Bronchial epithelial cell (primary cell): Measurements from ENCODE around the gene ZXDC. TPM values are rescaled to one million over a fixed set of nuclear protein-coding genes. Genes with fewer than 3 reads are reported as not detected.

Experiments
- DNase-seq: peaks from one replicate; pipeline ENCODE4 v3.0.0-alpha.2; 2010; ENCODE audit warnings: low read depth
- FAIRE-seq: peaks from 2 replicates; lab custom pipeline; 2011; peaks lifted over from hg19 to GRCh38; lab: Jason Lieb, UNC
- H3K27me3 ChIP-seq: 2 replicates; pipeline ENCODE4 v1.5.1; 2011; ENCODE audit warnings: low read length; ENCODE audit not compliant: control insufficient read depth, insufficient read depth
- H3K36me3 ChIP-seq: 2 replicates; pipeline ENCODE4 v1.5.1; 2011; ENCODE audit warnings: low read length; ENCODE audit not compliant: control insufficient read depth, insufficient read depth
- H3K4me3 ChIP-seq: 2 replicates; pipeline ENCODE4 v1.5.1; 2011; ENCODE audit warnings: mild to moderate bottlenecking, low read depth, low read length, control low read depth
- total RNA-seq: library from RNA; depleted of rRNA; stranded (reverse); fragments of >200 nt; gene quantifications from 2 replicates; pipeline ENCODE4 v1.2.1, GENCODE V29; 2014
- TF ChIP-seq, protein P1 (sequence below): IDR thresholded peaks from 2 replicates; pipeline ENCODE4 v1.5.1; 2011; ENCODE audit warnings: mild to moderate bottlenecking, moderate library complexity, low read length, control low read depth, inconsistent platforms; ENCODE audit not compliant: insufficient read depth, severe bottlenecking

Gene ZXDC
- total RNA-seq, 1 donor from 2014 or later: 21.9 TPM

DNA sequence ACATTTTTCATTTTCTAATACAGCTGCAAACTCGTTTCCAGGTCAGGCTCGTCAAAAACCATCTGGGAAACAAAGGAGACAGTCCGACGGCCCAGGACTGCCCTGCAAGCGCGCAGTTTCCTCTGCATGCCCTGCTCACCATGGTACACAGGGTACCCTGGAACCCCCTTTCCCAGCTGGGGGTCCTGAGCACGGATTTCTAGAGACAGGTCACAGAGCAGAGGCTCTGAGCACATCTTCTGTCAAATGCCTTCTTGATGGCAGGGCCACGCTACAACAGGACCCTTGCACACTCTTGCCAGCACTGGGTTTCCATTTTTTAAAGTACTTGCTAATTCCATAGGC, 8.1 kb downstream of the ZXDC start:
- Histone ChIP-seq H3K4me3 (no peak overlapping the region), H3K27me3 (no peaks in the 10 kb centered on the region), H3K36me3 (peaks cover 47% of the 10 kb centered on the region)
- TF ChIP-seq, protein P1, sequence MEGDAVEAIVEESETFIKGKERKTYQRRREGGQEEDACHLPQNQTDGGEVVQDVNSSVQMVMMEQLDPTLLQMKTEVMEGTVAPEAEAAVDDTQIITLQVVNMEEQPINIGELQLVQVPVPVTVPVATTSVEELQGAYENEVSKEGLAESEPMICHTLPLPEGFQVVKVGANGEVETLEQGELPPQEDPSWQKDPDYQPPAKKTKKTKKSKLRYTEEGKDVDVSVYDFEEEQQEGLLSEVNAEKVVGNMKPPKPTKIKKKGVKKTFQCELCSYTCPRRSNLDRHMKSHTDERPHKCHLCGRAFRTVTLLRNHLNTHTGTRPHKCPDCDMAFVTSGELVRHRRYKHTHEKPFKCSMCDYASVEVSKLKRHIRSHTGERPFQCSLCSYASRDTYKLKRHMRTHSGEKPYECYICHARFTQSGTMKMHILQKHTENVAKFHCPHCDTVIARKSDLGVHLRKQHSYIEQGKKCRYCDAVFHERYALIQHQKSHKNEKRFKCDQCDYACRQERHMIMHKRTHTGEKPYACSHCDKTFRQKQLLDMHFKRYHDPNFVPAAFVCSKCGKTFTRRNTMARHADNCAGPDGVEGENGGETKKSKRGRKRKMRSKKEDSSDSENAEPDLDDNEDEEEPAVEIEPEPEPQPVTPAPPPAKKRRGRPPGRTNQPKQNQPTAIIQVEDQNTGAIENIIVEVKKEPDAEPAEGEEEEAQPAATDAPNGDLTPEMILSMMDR: no peak
- no peak for DNase-seq
- no peak for FAIRE-seq

DNA sequence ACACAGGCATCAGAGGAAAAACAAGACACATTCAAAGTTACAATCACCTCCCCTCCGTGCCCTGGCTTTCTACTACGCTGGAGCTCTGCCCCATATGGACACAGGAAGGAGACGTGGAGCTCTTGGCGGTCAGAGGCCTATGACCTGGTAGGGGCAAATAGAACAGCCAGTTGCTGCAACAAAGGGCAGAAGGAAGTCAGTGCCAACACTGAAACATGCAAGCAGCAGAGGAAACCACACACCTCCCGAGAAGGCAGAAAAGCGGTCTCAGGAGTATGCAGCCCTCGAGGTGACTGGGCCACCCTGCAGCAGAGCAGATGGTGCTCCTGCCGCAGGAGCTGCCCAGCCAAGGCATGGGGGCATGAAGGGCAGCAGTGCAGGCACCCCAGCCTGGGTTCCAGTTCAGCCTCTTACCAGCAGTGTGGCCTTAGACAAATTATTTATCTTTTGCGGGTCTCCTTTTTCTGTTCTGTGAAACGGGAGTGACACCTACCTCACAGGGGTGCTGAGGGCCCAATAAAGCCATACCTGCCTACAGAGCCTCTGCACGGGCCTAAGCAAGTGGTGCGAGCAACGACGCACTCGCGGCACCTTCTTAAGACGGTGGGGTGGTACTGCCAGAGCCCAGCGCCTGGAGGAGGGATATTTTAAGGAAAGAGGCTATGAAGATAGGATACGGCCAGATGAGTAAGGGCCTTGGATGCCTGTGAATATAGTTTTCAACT, 8.6 kb downstream of the ZXDC start:
- FAIRE-seq: no peak
- no peak for DNase-seq
- TF ChIP-seq, protein P1: no peak
- Histone ChIP-seq H3K4me3 (no peak overlapping the region), H3K27me3 (no peaks in the 10 kb centered on the region), H3K36me3 (peaks cover 52% of the 10 kb centered on the region)

DNA sequence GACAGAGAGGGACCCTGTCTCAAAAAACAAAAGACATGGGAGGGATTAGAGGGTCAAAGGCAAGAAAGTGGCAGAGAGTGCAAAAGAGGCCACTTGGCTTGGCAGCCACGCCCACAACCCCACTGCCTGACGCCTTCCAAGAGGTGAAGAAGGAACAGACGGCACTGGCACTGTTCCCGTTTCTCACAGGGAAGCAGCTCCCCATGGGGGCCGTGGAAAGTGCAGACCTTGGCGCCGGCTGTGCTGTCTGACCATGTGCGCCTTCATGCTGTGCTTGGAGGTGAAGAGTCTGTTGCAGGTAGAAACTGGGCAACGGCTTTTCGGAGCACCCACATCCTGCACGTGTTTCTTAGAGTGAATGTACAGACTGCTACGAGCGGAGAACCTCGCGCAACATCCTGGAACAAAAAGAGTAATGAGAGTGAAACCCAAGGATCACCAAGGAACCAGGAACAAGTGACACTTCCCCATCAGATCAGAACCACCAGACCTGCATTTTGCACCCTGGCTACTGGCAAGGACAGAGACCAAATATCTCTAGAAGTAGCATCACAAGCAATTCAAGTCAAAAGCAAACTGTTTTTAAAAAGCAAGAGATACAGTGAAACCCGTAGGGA, 9.7 kb downstream of the ZXDC start:
- DNase-seq (no peak), FAIRE-seq (no peak)
- TF ChIP-seq, protein P1: no peak
- Histone ChIP-seq H3K36me3 (peaks cover 56% of the 10 kb centered on the region), H3K27me3 (no peaks in the 10 kb centered on the region), H3K4me3 (no peak overlapping the region)

DNA sequence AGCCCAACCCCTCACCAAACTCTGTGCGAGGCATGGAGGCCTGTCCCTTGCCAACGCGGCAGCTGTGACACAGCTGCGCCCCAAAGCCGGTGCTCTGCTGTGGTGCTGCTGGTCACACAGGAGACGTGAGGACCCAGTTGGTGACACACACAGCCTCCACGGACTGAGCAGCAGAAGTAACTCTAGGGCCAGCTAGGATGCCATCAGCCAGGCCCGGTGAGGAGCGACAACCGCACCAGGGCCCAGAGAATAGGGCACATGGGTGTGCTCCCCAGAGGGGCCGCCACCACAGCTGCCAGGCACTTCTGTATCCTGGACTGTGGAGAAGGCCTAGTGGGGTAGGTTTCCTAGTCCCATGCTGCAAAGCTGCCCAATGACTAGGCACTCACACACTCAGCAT, 10.7 kb downstream of the ZXDC start:
- TF ChIP-seq, protein P1: no peak

DNA sequence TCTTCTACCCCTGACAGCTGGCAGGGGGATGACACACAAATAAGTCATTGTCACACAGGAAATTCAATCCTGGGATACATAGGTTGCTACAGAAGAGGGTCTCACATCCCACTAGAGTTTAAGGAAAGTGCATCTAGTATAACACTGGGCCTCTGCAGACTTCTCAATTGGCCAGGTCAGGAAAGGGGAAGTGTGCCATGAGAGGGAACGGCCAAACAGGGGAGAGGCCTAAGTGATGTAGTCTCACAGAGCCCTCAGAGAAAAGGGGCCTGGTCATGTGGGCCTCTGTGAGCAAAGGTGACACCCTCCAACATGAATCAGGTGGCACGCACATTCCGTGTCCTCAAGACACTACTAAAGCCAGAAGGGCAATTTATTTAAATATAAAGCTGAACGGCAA, 11.2 kb downstream of the ZXDC start:
- no peaks in the 10 kb centered on the region for H3K27me3 ChIP-seq
- FAIRE-seq (no peak), DNase-seq (no peak)
- H3K4me3 ChIP-seq: no peak overlapping the region
- peaks cover 51% of the 10 kb centered on the region for H3K36me3 ChIP-seq
- TF ChIP-seq, protein P1: no peak

More for the DNA sequence above, 10.7 kb downstream of the ZXDC start:
- Histone ChIP-seq H3K36me3 (peaks cover 51% of the 10 kb centered on the region), H3K4me3 (no peak overlapping the region), H3K27me3 (no peaks in the 10 kb centered on the region)
- FAIRE-seq (no peak), DNase-seq (no peak)
